Dendritic cell treated with granulocyte-macrophage colony-stimulating factor and Interleukin-4, amounts not matched to agents 40 ng/mL and 50 ng/mL, for 4 days (primary cell): ENCODE measurements around the gene BRK1.
"Not testable (repeated sequence)": the region's sequence is repeated elsewhere in the genome, so short reads cannot be mapped to it uniquely, and the experiment has no call there.

Experiments used
- H3K27ac Mint-ChIP-seq: one replicate; pipeline ENCODE4 v1.8.0; 2022; ENCODE audit warnings: mild to moderate bottlenecking, mixed read lengths
- H3K27me3 Mint-ChIP-seq: one replicate; pipeline ENCODE4 v1.8.0; 2022; ENCODE audit warnings: mild to moderate bottlenecking, mixed read lengths
- H3K36me3 Mint-ChIP-seq: one replicate; pipeline ENCODE4 v1.8.0; 2022; ENCODE audit warnings: low read depth, mixed read lengths
- H3K4me1 Mint-ChIP-seq: one replicate; pipeline ENCODE4 v1.8.0; 2022; ENCODE audit warnings: low read depth, mixed read lengths
- H3K4me3 Mint-ChIP-seq: one replicate; pipeline ENCODE4 v1.8.0; 2022; ENCODE audit warnings: mild to moderate bottlenecking, moderate library complexity, mixed read lengths
- H3K9me3 Mint-ChIP-seq: one replicate; pipeline ENCODE4 v1.8.0; 2022; ENCODE audit warnings: mixed read lengths
- intact Hi-C: fragments of 100-400 bp; cut with micrococcal nuclease; formaldehyde crosslinking; loops from one replicate; pipeline ENCODE4 v1.15.0; 2022

Gene BRK1

GRCh38 chr3:10176150-10176549 lies 60.7 kb downstream of the BRK1 start:
- intact Hi-C loops, H3K27ac Mint-ChIP-seq, H3K27me3 Mint-ChIP-seq, H3K4me3 Mint-ChIP-seq, H3K9me3 Mint-ChIP-seq: not testable (repeated sequence)
- H3K4me1 Mint-ChIP-seq, result peaks cover 25% of the 10 kb centered on the region
- H3K36me3 Mint-ChIP-seq, result peaks cover 30% of the 10 kb centered on the region
